Vagina (tissue), 2 donors: ENCODE measurements around the gene AADAC. TPM values are rescaled to one million over a fixed set of nuclear protein-coding genes. Genes with fewer than 3 reads are reported as not detected.
"Not testable (repeated sequence)": the region's sequence is repeated elsewhere in the genome, so short reads cannot be mapped to it uniquely, and the experiment has no call there.

Experiments
- DNase-seq, 2 donors: peaks; one replicate each; pipeline ENCODE4 v3.0.0-alpha.2; 2017; ENCODE audit errors: extremely low spot score in 2 of 2
- H3K27ac ChIP-seq: fragments of 200-600 bp; sonication (generic); one replicate; pipeline ENCODE4 v1.5.1; 2019
- H3K27me3 ChIP-seq: fragments of 200-600 bp; sonication (generic); one replicate; pipeline ENCODE4 v1.5.1; 2019
- H3K36me3 ChIP-seq, 2 donors: fragments of 200-600 bp; sonication (generic); one replicate each; pipeline ENCODE4 v1.5.1; 2017 to 2019
- H3K4me1 ChIP-seq: fragments of 200-600 bp; sonication (generic); one replicate; pipeline ENCODE4 v1.5.1; 2019
- H3K4me3 ChIP-seq, 2 donors: fragments of 200-600 bp; sonication (generic); 1 replicate in 1 of 2; 2 replicates in 1 of 2; pipeline ENCODE4 v1.5.1; 2016 to 2019
- H3K9me3 ChIP-seq: fragments of 200-600 bp; sonication (generic); one replicate; pipeline ENCODE4 v1.5.1; 2019
- POLR2A ChIP-seq, 2 donors: fragments of 450-650 bp; IDR thresholded peaks; one replicate each; pipeline ENCODE4 v1.6.1; 2017; ENCODE audit warnings: antibody characterized with exemption in 2 of 2, mild to moderate bottlenecking in 2 of 2, moderate library complexity in 2 of 2
- POLR2AphosphoS5 ChIP-seq, 2 donors: sonication (generic); formaldehyde crosslinking; IDR thresholded peaks; one replicate each; pipeline ENCODE4 v1.9.0; 2017; ENCODE audit warnings: antibody characterized with exemption in 2 of 2, mild to moderate bottlenecking in 2 of 2, low read depth in 1 of 2; ENCODE audit not compliant: insufficient read depth in 1 of 2
- intact Hi-C: fragments of 100-400 bp; cut with DNase I; formaldehyde crosslinking; loops from one replicate; pipeline ENCODE4 v1.15.1; 2023
- total RNA-seq: library from RNA; depleted of rRNA; stranded (reverse); fragments of >200 nt; gene quantifications from one replicate; pipeline ENCODE4 v1.2.3, GENCODE V29; 2016
- TF ChIP-seq, protein P1 (sequence below), 3 experiments: fragments of 450-650 bp in 2 of 3; fragments of 200-600 bp in 1 of 3; sonication (generic) in 1 of 3; IDR thresholded peaks; one replicate each; pipeline ENCODE4 v1.5.1; 2017 to 2019; ENCODE audit warnings: antibody characterized with exemption in 3 of 3, mild to moderate bottlenecking in 2 of 3, moderate library complexity in 2 of 3

The AADAC gene
- total RNA-seq, 1 donor from 2014 or later = 2.0 TPM

DNA sequence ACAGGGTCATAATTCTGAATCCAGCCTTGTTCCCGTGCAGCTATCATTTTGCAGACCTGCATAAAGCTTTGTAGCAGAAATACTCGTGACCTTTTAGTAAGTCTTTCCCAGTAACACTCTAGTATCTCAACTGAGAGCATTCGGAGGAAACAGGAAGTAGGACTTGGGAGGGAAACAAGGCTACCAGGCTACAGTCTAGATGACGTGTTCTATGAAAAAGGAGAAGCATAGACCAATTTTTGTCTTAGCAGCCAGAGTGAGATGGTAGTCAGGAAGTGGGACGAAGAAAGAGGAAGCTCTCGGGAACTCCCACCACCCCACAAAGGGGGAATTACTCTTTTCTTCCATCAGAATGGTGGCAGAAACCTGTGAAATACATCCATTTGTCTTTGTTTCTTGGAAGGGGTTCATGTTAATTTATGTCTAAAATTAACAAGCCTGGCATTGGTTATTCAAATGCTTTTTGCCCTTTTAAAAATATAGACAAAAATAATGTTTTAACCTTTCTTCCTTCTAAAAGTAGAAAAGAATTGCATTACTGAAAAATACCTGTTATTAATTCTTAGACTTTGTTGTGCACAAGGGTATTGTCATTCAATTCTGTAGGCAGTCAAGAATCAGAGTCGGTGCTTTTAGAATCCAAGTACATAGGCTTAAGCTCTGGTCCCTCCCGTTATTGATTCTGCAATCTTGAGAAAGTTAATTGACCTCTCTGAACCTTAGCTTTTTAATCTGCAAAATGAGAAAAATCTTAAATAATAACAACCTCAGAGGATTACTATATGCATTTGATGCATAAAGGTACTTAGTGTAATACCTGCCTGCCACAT is 57.9 kb downstream of the AADAC start:
- TF ChIP-seq POLR2AphosphoS5 (IDR thresholded peaks at IDR 0.05; ENCODE audit: insufficient read depth in 1 of 2, low read depth in 1 of 2) (no peak), POLR2A (IDR thresholded peaks at IDR 0.05) (no peak)
- TF ChIP-seq, protein P1, sequence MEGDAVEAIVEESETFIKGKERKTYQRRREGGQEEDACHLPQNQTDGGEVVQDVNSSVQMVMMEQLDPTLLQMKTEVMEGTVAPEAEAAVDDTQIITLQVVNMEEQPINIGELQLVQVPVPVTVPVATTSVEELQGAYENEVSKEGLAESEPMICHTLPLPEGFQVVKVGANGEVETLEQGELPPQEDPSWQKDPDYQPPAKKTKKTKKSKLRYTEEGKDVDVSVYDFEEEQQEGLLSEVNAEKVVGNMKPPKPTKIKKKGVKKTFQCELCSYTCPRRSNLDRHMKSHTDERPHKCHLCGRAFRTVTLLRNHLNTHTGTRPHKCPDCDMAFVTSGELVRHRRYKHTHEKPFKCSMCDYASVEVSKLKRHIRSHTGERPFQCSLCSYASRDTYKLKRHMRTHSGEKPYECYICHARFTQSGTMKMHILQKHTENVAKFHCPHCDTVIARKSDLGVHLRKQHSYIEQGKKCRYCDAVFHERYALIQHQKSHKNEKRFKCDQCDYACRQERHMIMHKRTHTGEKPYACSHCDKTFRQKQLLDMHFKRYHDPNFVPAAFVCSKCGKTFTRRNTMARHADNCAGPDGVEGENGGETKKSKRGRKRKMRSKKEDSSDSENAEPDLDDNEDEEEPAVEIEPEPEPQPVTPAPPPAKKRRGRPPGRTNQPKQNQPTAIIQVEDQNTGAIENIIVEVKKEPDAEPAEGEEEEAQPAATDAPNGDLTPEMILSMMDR (IDR thresholded peaks at IDR 0.05) = no peak
- Histone ChIP-seq H3K27me3 (no peaks in the 10 kb centered on the region), H3K36me3 (no peaks in the 10 kb centered on the region), H3K9me3 (no peaks in the 10 kb centered on the region), H3K4me1 (peaks cover 19% of the 10 kb centered on the region), H3K27ac (no peak overlapping the region), H3K4me3 (no peak overlapping the region)
- intact Hi-C loops = no loop called here
- no peak for DNase-seq

DNA sequence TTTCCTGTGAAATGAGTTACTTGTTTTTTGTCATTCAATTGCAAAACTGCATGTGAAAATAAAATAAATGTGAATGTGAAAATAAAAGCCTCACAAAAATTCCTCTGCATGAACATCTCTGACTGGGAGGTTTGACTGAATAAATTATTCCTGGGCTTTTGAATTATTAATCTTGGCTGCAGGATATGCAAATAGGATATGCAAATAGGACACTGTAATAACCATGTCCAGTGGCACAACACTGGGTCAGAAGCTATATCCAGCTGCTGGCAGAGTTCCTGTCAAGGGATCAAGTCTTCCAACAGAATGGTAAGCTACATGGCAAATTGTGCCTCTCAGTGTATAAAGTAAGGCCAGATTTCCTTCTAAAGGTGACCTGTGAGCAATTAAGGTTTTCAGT is 59.5 kb downstream of the AADAC start, which contains the start of gene SUCNR1:
Gene SUCNR1 (plus strand): TSS at position 246 of the 400 bp plus-strand sequence. CDS start 6,250 bp downstream, outside the sequence.
- no peak for TF ChIP-seq POLR2AphosphoS5 (IDR thresholded peaks at IDR 0.05; ENCODE audit: insufficient read depth in 1 of 2, low read depth in 1 of 2)
- TF ChIP-seq, protein P1 (IDR thresholded peaks at IDR 0.05) = no peak
- TF ChIP-seq POLR2A (IDR thresholded peaks at IDR 0.05) = no peak
- H3K9me3 ChIP-seq = no peaks in the 10 kb centered on the region
- DNase-seq = no peak
- H3K4me1 ChIP-seq = peaks cover 16% of the 10 kb centered on the region
- H3K36me3 ChIP-seq = no peaks in the 10 kb centered on the region
- H3K4me3 ChIP-seq = no peak within 1 kb of the TSS
- no peak within 1 kb of the TSS for H3K27ac ChIP-seq
- H3K27me3 ChIP-seq = no peaks in the 10 kb centered on the region
- intact Hi-C loops = no loop called here

DNA sequence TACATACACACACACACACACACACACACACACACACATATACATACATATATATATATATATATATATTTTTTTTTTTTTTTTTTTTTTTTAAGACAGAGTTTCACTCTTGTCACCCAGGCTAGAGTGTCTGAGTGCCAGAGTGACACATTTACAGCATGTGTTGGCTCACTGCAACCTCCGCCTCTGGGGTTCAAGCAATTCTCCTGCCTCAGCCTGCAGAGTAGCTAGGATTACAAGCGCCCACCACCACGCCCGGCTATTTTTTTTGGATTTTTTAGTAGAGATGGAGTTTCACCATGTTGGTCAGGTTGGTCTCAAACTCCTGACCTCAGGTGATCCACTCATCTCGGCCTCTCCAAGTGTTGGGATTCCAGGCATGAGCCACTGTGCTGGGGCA is 60.2 kb downstream of the AADAC start:
- H3K27me3 ChIP-seq, H3K27ac ChIP-seq, H3K4me3 ChIP-seq, intact Hi-C loops, H3K36me3 ChIP-seq, DNase-seq, H3K9me3 ChIP-seq: not testable (repeated sequence)
- H3K4me1 ChIP-seq = peaks cover 11% of the 10 kb centered on the region

DNA sequence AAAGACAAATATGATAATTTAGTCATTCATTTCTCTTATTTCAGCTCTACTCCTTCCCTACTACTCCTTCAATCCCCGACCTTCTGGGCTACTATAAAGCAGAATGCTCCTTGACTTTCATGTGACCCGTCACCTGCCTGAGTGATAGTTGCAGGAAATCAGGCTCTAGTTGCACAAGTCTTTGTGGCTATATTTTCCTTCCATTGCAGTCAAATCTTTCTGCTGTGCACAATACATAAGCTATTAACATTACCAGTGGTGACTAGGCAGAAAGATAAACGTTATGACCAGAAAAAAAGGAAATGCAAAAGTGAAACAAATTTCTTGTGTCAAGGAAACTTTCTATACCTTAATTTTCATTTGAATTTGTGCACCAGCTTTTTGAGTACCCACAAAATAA is 61.8 kb downstream of the AADAC start:
- no peaks in the 10 kb centered on the region for H3K27me3 ChIP-seq
- no peak for TF ChIP-seq POLR2A (IDR thresholded peaks at IDR 0.05)
- TF ChIP-seq POLR2AphosphoS5 (IDR thresholded peaks at IDR 0.05; ENCODE audit: insufficient read depth in 1 of 2, low read depth in 1 of 2) = no peak
- TF ChIP-seq, protein P1 (IDR thresholded peaks at IDR 0.05) = no peak
- no peaks in the 10 kb centered on the region for H3K36me3 ChIP-seq
- H3K9me3 ChIP-seq = no peaks in the 10 kb centered on the region
- no peak for DNase-seq
- H3K4me3 ChIP-seq = no peak overlapping the region
- intact Hi-C loops = no loop called here
- peaks cover 6% of the 10 kb centered on the region for H3K4me1 ChIP-seq
- H3K27ac ChIP-seq = no peak overlapping the region

DNA sequence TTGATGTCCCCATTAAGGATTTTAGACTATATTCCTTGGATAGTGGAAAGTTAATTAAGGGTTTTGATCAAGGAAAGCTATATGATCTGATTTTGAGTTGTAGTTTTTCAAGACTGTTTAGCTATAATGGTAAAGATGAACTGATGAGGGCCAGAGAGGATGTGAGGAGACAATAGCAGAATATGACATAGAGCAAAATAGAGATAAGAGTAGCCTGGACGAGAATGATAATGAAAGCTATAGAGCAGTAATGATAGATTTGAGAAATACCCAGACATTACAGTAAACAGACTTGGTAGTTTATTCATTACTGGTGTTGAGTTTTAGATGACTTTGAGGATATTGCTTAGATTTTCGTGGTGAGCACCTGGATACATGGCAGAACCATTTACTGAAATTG is 63.4 kb downstream of the AADAC start:
- no peak for DNase-seq
- Histone ChIP-seq H3K9me3 (no peaks in the 10 kb centered on the region), H3K4me3 (no peak overlapping the region), H3K27me3 (no peaks in the 10 kb centered on the region), H3K27ac (no peak overlapping the region), H3K36me3 (no peaks in the 10 kb centered on the region), H3K4me1 (no peaks in the 10 kb centered on the region)
- TF ChIP-seq POLR2A (IDR thresholded peaks at IDR 0.05) = no peak
- TF ChIP-seq, protein P1 (IDR thresholded peaks at IDR 0.05) = no peak
- TF ChIP-seq POLR2AphosphoS5 (IDR thresholded peaks at IDR 0.05; ENCODE audit: insufficient read depth in 1 of 2, low read depth in 1 of 2) = no peak
- intact Hi-C loops = no loop called here

Other genes starting within 250 kb of the AADAC start
- gene AADACL2, start 80.2 kb upstream of the AADAC start, total RNA-seq = 0.49 TPM
- 0.49 TPM for gene SUCNR1, start 59.5 kb downstream of the AADAC start, total RNA-seq